Tibial artery (tissue), 4 donors: Measurements from ENCODE around the gene RELN.
"Not testable (repeated sequence)": the region's sequence is repeated elsewhere in the genome, so short reads cannot be mapped to it uniquely, and the experiment has no call there.

Source experiments
- DNase-seq, 2 donors: peaks; one replicate each; pipeline ENCODE4 v3.0.0-alpha.2; 2019
- H3K27ac ChIP-seq, 2 donors: fragments of 200-600 bp; sonication (generic) in 1 of 2; 1 replicate in 1 of 2; 2 replicates in 1 of 2; pipeline ENCODE4 v1.5.1; 2018 to 2019; ENCODE audit warnings: mild to moderate bottlenecking in 1 of 2
- H3K27me3 ChIP-seq, 2 donors: fragments of 200-600 bp; sonication (generic) in 1 of 2; one replicate each; pipeline versions ENCODE4 v1.5.1 to v1.6.0; 2016 to 2019
- H3K36me3 ChIP-seq, 3 donors: fragments of 200-600 bp; sonication (generic) in 2 of 3; one replicate each; pipeline ENCODE4 v1.5.1; 2016 to 2019; ENCODE audit warnings: mild to moderate bottlenecking in 2 of 3
- H3K4me1 ChIP-seq, 4 donors: fragments of 200-600 bp; sonication (generic) in 2 of 4; 1 replicate in 3 of 4; 2 replicates in 1 of 4; pipeline ENCODE4 v1.5.1; 2016 to 2019
- H3K4me3 ChIP-seq, 2 donors: fragments of 200-600 bp; sonication (generic) in 1 of 2; 1 replicate in 1 of 2; 2 replicates in 1 of 2; pipeline ENCODE4 v1.5.1; 2018 to 2019; ENCODE audit warnings: mild to moderate bottlenecking in 2 of 2
- H3K9me3 ChIP-seq, 3 donors: fragments of 200-600 bp; sonication (generic) in 1 of 3; one replicate each; pipeline ENCODE4 v1.5.1; 2016 to 2019
- intact Hi-C: fragments of 100-400 bp; cut with DNase I; formaldehyde crosslinking; loops from one replicate; pipeline ENCODE4 v1.15.0; 2023; ENCODE audit warnings: low total_unique reads
- TF ChIP-seq, protein P1 (sequence below), 2 experiments: fragments of 200-600 bp in 1 of 2; fragments of 450-650 bp in 1 of 2; IDR thresholded peaks; one replicate each; pipeline ENCODE4 v1.5.1; 2017 to 2019; ENCODE audit warnings: antibody characterized with exemption in 2 of 2, mild to moderate bottlenecking in 1 of 2, moderate library complexity in 1 of 2

The RELN gene

GRCh38 chr7:103487419-103487818, 502.0 kb downstream of the RELN start:
- Histone ChIP-seq H3K27ac (no peak overlapping the region), H3K4me1 (no peaks in the 10 kb centered on the region), H3K27me3 (no peaks in the 10 kb centered on the region), H3K36me3 (no peaks in the 10 kb centered on the region), H3K4me3 (no peak overlapping the region), H3K9me3 (no peaks in the 10 kb centered on the region)
- DNase-seq, result no peak
- TF ChIP-seq, protein P1, sequence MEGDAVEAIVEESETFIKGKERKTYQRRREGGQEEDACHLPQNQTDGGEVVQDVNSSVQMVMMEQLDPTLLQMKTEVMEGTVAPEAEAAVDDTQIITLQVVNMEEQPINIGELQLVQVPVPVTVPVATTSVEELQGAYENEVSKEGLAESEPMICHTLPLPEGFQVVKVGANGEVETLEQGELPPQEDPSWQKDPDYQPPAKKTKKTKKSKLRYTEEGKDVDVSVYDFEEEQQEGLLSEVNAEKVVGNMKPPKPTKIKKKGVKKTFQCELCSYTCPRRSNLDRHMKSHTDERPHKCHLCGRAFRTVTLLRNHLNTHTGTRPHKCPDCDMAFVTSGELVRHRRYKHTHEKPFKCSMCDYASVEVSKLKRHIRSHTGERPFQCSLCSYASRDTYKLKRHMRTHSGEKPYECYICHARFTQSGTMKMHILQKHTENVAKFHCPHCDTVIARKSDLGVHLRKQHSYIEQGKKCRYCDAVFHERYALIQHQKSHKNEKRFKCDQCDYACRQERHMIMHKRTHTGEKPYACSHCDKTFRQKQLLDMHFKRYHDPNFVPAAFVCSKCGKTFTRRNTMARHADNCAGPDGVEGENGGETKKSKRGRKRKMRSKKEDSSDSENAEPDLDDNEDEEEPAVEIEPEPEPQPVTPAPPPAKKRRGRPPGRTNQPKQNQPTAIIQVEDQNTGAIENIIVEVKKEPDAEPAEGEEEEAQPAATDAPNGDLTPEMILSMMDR (IDR thresholded peaks at IDR 0.05), result no peak
- intact Hi-C loops, result no loop called here

DNA sequence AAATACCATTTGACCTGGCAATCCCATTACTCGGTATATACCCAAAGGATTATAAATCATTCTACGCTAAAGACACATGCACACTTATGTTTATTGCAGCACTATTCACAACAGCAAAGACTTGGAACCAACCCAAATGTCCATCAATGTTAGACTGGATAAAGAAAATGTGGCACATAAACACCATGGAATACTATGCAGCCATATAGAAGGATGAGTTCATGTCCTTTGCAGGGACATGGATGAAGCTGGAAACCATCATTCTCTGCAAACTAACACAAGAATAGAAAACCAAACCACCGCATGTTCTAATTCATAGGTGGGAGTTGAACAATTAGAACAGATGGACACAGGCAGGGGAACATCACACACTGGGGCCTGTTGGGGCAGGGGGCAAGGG, 502.6 kb downstream of the RELN start:
- DNase-seq, H3K9me3 ChIP-seq, H3K4me3 ChIP-seq, H3K27ac ChIP-seq, intact Hi-C loops, H3K36me3 ChIP-seq, H3K27me3 ChIP-seq, H3K4me1 ChIP-seq: not testable (repeated sequence)

GRCh38 chr7:103480771-103481170, 508.7 kb downstream of the RELN start:
- Histone ChIP-seq H3K4me3 (no peak overlapping the region), H3K9me3 (no peaks in the 10 kb centered on the region), H3K27ac (no peak overlapping the region), H3K36me3 (no peaks in the 10 kb centered on the region), H3K27me3 (no peaks in the 10 kb centered on the region), H3K4me1 (no peaks in the 10 kb centered on the region)
- intact Hi-C loops, result no loop called here
- DNase-seq, result no peak
- TF ChIP-seq, protein P1 (IDR thresholded peaks at IDR 0.05), result no peak

DNA sequence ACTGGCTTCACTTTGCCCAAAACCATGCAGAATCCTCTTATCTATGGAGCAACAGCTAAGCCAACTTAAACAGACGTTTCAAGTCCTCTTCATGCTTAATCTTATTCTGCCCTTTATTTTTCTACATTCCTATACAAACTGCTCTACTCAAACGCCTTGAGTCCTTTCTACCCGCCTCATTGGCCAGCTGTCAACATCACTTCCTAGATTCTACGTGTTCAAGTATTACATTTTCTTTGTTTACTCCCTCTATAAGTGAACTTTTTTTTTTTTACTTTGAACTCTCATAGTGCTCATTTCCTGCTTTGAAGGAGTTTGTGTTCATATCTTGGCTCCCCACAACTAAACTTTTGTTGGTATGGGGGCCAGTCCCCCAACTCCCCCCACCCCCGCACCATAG, 514.5 kb downstream of the RELN start:
- Histone ChIP-seq H3K27me3 (peaks cover 0 to 5% of the 10 kb centered on the region in 2 donors), H3K9me3 (no peaks in the 10 kb centered on the region), H3K27ac (no peak overlapping the region), H3K4me1 (no peaks in the 10 kb centered on the region), H3K4me3 (no peak overlapping the region), H3K36me3 (no peaks in the 10 kb centered on the region)
- DNase-seq, result no peak
- intact Hi-C loops, result no loop called here
- TF ChIP-seq, protein P1 (IDR thresholded peaks at IDR 0.05), result no peak

GRCh38 chr7:103469095-103469948, 520.1 kb downstream of the RELN start:
- Histone ChIP-seq H3K36me3 (no peaks in the 10 kb centered on the region), H3K27me3 (peaks cover 0 to 5% of the 10 kb centered on the region in 2 donors), H3K4me3 (no peak overlapping the region), H3K4me1 (no peaks in the 10 kb centered on the region), H3K9me3 (no peaks in the 10 kb centered on the region), H3K27ac (no peak overlapping the region)
- DNase-seq, result no peak
- TF ChIP-seq, protein P1 (IDR thresholded peaks at IDR 0.05), result no peak
- intact Hi-C loops, result no loop called here

- no peak for DNase-seq
Measured at GRCh38 chr7:103466814-103467213, 522.6 kb downstream of the RELN start.

More at GRCh38 chr7:103466814-103467213, 522.6 kb downstream of the RELN start:
- peaks cover 0 to 5% of the 10 kb centered on the region in 2 donors for H3K27me3 ChIP-seq
- H3K9me3 ChIP-seq, result no peaks in the 10 kb centered on the region
- no peak overlapping the region for H3K27ac ChIP-seq
- no peaks in the 10 kb centered on the region for H3K4me1 ChIP-seq
- no peaks in the 10 kb centered on the region for H3K36me3 ChIP-seq
- intact Hi-C loops, result no loop called here
- H3K4me3 ChIP-seq, result no peak overlapping the region
- TF ChIP-seq, protein P1 (IDR thresholded peaks at IDR 0.05), result no peak
